DOHH2 (cell line): ENCODE measurements around the gene SEZ6L2.

ENCODE experiments used
- H3F3A ChIP-seq: fragments of 200-600 bp; sonication (generic), shearing (Covaris generic); 2 replicates; pipeline ENCODE4 v1.6.0; 2016; ENCODE audit warnings: antibody characterized with exemption, mild to moderate bottlenecking; ENCODE audit not compliant: control insufficient read depth, insufficient read depth
- H3K27ac ChIP-seq: fragments of 200-600 bp; sonication (generic); 2 replicates; pipeline ENCODE4 v1.5.1; 2014; ENCODE audit warnings: low read depth, mild to moderate bottlenecking, low read length, moderate library complexity
- H3K27me3 ChIP-seq: fragments of 200-600 bp; sonication (generic); 2 replicates; pipeline ENCODE4 v1.6.1; 2014; ENCODE audit warnings: mild to moderate bottlenecking, low read length, mixed read lengths; ENCODE audit not compliant: control insufficient read depth
- H3K36me3 ChIP-seq: fragments of 200-600 bp; sonication (generic); 2 replicates; pipeline ENCODE4 v1.6.1; 2014; ENCODE audit warnings: mild to moderate bottlenecking, low read length, moderate library complexity, mixed read lengths; ENCODE audit not compliant: control insufficient read depth
- H3K4me1 ChIP-seq: fragments of 200-600 bp; sonication (generic); 2 replicates; pipeline ENCODE4 v1.6.1; 2014; ENCODE audit warnings: mild to moderate bottlenecking, low read length, mixed read lengths; ENCODE audit not compliant: control insufficient read depth
- H3K4me2 ChIP-seq: fragments of 200-600 bp; sonication (generic); 2 replicates; pipeline ENCODE4 v1.6.0; 2014; ENCODE audit warnings: mild to moderate bottlenecking, low read length, moderate library complexity
- H3K4me3 ChIP-seq: fragments of 200-600 bp; sonication (generic); 2 replicates; pipeline ENCODE4 v1.5.1; 2014; ENCODE audit warnings: mild to moderate bottlenecking, low read length, mixed read lengths
- H3K79me2 ChIP-seq: fragments of 200-600 bp; sonication (generic); 2 replicates; pipeline ENCODE4 v1.6.1; 2014; ENCODE audit warnings: mild to moderate bottlenecking, low read length, mixed read lengths; ENCODE audit not compliant: control insufficient read depth
- H3K9me2 ChIP-seq: fragments of 200-600 bp; sonication (generic); replicated peaks from 2 replicates; pipeline ENCODE4 v1.6.1; 2014; ENCODE audit warnings: mild to moderate bottlenecking, low read length, mixed read lengths; ENCODE audit not compliant: control insufficient read depth
- H3K9me3 ChIP-seq: fragments of 200-600 bp; sonication (generic); 2 replicates; pipeline ENCODE4 v1.6.1; 2014; ENCODE audit warnings: antibody characterized with exemption, low read length, mixed read lengths; ENCODE audit not compliant: control insufficient read depth, insufficient read depth
- H4K20me1 ChIP-seq: fragments of 200-600 bp; sonication (generic); 2 replicates; pipeline ENCODE4 v1.6.0; 2014; ENCODE audit warnings: low read depth, mild to moderate bottlenecking, antibody characterized with exemption, low read length, moderate library complexity; ENCODE audit not compliant: control insufficient read depth, insufficient read depth
- EZH2phosphoT487 ChIP-seq: fragments of 200-600 bp; sonication (generic); IDR thresholded peaks from 2 replicates; pipeline ENCODE4 v1.6.1; 2017; ENCODE audit warnings: borderline replicate concordance, mild to moderate bottlenecking, antibody characterized with exemption, low read length, moderate library complexity, mixed read lengths
- TF ChIP-seq, protein P1 (sequence below): fragments of 200-600 bp; sonication (generic); IDR thresholded peaks from one replicate; pipeline ENCODE4 v1.5.1; 2014; ENCODE audit warnings: antibody characterized with exemption, mild to moderate bottlenecking, low read depth, low read length; ENCODE audit not compliant: poor library complexity, severe bottlenecking

The SEZ6L2 gene

DNA sequence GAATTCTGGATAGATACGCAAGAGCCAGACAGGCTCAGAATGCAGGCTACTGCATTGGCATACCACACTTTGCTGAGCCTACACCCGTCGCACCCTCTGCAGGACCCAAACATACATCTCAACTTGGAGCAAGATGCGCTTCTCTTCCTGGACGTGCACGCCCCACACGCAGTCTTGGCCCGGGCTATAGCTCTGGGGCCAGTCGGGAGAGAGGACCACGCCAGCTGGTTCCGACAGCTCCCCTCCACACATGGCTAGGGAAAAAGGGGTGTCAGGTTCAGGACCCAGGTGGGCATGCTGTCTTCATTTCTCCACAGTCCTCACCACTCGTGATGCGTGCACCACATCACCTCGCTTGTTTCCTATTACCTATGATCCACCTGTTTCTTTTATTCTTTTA, 21.2 kb downstream of the SEZ6L2 start:
- H3K4me2 ChIP-seq = no peak overlapping the region
- no peaks in the 10 kb centered on the region for H3F3A ChIP-seq
- no peak overlapping the region for H3K4me3 ChIP-seq
- H3K79me2 ChIP-seq = no peaks in the 10 kb centered on the region
- H3K36me3 ChIP-seq = no peaks in the 10 kb centered on the region
- no peaks in the 10 kb centered on the region for H4K20me1 ChIP-seq
- TF ChIP-seq, protein P1, sequence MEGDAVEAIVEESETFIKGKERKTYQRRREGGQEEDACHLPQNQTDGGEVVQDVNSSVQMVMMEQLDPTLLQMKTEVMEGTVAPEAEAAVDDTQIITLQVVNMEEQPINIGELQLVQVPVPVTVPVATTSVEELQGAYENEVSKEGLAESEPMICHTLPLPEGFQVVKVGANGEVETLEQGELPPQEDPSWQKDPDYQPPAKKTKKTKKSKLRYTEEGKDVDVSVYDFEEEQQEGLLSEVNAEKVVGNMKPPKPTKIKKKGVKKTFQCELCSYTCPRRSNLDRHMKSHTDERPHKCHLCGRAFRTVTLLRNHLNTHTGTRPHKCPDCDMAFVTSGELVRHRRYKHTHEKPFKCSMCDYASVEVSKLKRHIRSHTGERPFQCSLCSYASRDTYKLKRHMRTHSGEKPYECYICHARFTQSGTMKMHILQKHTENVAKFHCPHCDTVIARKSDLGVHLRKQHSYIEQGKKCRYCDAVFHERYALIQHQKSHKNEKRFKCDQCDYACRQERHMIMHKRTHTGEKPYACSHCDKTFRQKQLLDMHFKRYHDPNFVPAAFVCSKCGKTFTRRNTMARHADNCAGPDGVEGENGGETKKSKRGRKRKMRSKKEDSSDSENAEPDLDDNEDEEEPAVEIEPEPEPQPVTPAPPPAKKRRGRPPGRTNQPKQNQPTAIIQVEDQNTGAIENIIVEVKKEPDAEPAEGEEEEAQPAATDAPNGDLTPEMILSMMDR = no peak
- no peak for TF ChIP-seq EZH2phosphoT487
- H3K9me3 ChIP-seq = no peaks in the 10 kb centered on the region
- H3K27me3 ChIP-seq = no peaks in the 10 kb centered on the region
- no peak overlapping the region for H3K27ac ChIP-seq
- peaks cover 9% of the 10 kb centered on the region for H3K4me1 ChIP-seq
- H3K9me2 ChIP-seq = no peaks in the 10 kb centered on the region

DNA sequence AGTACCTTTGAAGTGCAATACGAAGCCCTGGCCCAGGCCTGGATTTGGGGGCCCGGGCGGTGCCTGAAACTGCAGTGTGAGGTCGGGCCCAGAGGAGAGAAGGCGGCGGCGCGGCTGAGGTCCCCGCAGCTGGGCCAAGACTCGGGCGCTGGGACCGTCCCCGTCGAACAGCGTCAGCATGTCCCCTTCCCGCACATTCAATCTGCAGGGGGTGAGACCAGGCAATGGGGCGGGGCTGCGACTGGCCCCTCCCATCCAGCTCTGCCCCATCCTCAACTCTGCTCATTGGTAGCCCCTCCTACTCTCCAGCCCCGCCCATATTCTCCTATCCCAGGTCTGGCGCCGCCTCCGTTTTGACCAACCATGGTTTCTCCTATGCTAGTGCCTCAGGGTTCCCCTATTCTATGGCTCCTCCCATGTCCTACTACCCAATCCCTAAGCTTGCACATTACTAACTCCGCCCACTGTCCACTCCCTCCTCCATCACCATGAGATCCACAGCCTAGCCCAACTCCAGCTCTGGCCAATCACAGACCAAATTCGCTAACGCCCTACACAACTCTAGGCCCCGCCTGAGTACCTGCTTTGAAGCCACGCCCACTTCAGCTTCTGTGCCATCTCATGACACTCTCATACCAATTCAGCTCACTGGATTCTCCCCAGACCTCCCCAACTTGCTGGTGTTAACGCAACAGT, 21.9 kb downstream of the SEZ6L2 start:
- H3K27ac ChIP-seq = no peak overlapping the region
- H3K36me3 ChIP-seq = no peaks in the 10 kb centered on the region

DNA sequence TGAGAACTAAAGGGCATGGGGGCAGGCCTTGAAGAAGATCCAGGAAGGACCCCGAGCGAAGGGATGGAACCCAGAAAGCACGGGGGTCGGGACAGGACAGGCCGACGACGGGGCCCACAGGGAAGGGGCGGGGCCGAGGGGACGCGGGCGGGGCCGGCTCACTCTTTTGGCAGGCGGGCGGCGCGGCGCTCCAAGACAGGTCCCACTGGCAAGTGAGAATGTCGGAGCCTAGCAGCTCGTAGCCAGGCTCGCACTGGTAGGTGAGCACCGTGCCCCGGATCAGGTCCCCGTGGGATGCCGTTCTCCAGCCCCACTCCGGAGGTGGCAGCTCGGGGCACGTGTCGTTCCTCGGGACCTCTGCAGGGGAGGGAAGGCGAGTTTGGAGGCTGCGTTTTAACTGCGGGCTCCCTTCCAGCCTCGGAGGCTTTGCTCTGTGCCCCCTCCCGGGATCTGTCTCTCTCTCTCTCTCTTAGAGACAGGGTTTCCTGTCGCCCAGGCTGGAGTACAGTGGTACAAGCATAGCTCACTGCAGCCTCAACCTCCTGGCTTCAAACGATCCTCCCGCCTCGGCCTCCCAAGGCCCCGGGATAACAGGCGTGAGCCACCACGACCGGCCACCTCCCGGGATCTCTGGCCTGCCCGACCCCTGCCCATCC, 22.6 kb downstream of the SEZ6L2 start:
- peaks cover 9% of the 10 kb centered on the region for H3K4me1 ChIP-seq
- H3K9me3 ChIP-seq = no peaks in the 10 kb centered on the region
- no peaks in the 10 kb centered on the region for H3K9me2 ChIP-seq
- H3K79me2 ChIP-seq = no peaks in the 10 kb centered on the region
- no peak for TF ChIP-seq EZH2phosphoT487
- TF ChIP-seq, protein P1 = no peak
- peak overlapping the region; percentile 22; the same call in 1 of the 2 replicates for H3K4me2 ChIP-seq
- no peaks in the 10 kb centered on the region for H3K36me3 ChIP-seq
- H3K27ac ChIP-seq = no peak overlapping the region
- no peaks in the 10 kb centered on the region for H3F3A ChIP-seq
- no peak overlapping the region for H3K4me3 ChIP-seq
- H4K20me1 ChIP-seq = no peaks in the 10 kb centered on the region
- H3K27me3 ChIP-seq = no peaks in the 10 kb centered on the region

More for the DNA sequence above, 21.9 kb downstream of the SEZ6L2 start:
- no peaks in the 10 kb centered on the region for H3K9me3 ChIP-seq
- H3K4me3 ChIP-seq = no peak overlapping the region
- H3K4me2 ChIP-seq = peak overlapping the region; percentile 22; the same call in 1 of the 2 replicates
- H3K27me3 ChIP-seq = no peaks in the 10 kb centered on the region
- H3K9me2 ChIP-seq = no peaks in the 10 kb centered on the region
- H3K79me2 ChIP-seq = no peaks in the 10 kb centered on the region
- TF ChIP-seq, protein P1 = no peak
- TF ChIP-seq EZH2phosphoT487 = no peak
- no peaks in the 10 kb centered on the region for H3F3A ChIP-seq
- H4K20me1 ChIP-seq = no peaks in the 10 kb centered on the region
- H3K4me1 ChIP-seq = peaks cover 9% of the 10 kb centered on the region
